Glutamatergic neuron (in vitro differentiated cells): ENCODE results near the gene UBE2H. TPM values are rescaled to one million over a fixed set of nuclear protein-coding genes. Genes with fewer than 3 reads are reported as not detected.

Experiments used
- DNase-seq: peaks from one replicate; pipeline ENCODE4 v3.0.0; 2022
- H3K27ac Mint-ChIP-seq: one replicate; pipeline ENCODE4 v1.8.0; 2020; ENCODE audit warnings: mild to moderate bottlenecking, mixed read lengths, inconsistent platforms; ENCODE audit not compliant: unreplicated experiment
- H3K27me3 Mint-ChIP-seq: one replicate; pipeline ENCODE4 v1.8.0; 2020; ENCODE audit warnings: mild to moderate bottlenecking, moderate library complexity, mixed read lengths, inconsistent platforms; ENCODE audit not compliant: unreplicated experiment
- H3K36me3 Mint-ChIP-seq: one replicate; pipeline ENCODE4 v1.8.0; 2020; ENCODE audit warnings: mild to moderate bottlenecking, mixed read lengths, inconsistent platforms; ENCODE audit not compliant: unreplicated experiment
- H3K4me1 Mint-ChIP-seq: one replicate; pipeline ENCODE4 v1.8.0; 2020; ENCODE audit warnings: mild to moderate bottlenecking, low read depth, mixed read lengths, inconsistent platforms; ENCODE audit not compliant: unreplicated experiment
- H3K4me3 Mint-ChIP-seq: one replicate; pipeline ENCODE4 v1.8.0; 2020; ENCODE audit warnings: mild to moderate bottlenecking, mixed read lengths, inconsistent platforms; ENCODE audit not compliant: unreplicated experiment
- H3K9me3 Mint-ChIP-seq: one replicate; pipeline ENCODE4 v1.8.0; 2020; ENCODE audit warnings: mild to moderate bottlenecking, moderate library complexity, mixed read lengths, inconsistent platforms; ENCODE audit not compliant: unreplicated experiment
- CTCF ChIP-seq: fragments of 200-600 bp; sonication (generic); IDR thresholded peaks from one replicate; pipeline ENCODE4 v1.5.0; 2021; ENCODE audit not compliant: partially characterized antibody, unreplicated experiment
- total RNA-seq: library from RNA; stranded (reverse); fragmentation: NEBNext Ultra II Directional; extraction: Animal tissue kit (Norgen Biotek cat#: 25700); gene quantifications from one replicate; pipeline ENCODE4 v1.2.1, GENCODE V29; 2021; ENCODE audit not compliant: unreplicated experiment

The UBE2H gene
- total RNA-seq, 1 donor from 2014 or later = 100 TPM

DNA sequence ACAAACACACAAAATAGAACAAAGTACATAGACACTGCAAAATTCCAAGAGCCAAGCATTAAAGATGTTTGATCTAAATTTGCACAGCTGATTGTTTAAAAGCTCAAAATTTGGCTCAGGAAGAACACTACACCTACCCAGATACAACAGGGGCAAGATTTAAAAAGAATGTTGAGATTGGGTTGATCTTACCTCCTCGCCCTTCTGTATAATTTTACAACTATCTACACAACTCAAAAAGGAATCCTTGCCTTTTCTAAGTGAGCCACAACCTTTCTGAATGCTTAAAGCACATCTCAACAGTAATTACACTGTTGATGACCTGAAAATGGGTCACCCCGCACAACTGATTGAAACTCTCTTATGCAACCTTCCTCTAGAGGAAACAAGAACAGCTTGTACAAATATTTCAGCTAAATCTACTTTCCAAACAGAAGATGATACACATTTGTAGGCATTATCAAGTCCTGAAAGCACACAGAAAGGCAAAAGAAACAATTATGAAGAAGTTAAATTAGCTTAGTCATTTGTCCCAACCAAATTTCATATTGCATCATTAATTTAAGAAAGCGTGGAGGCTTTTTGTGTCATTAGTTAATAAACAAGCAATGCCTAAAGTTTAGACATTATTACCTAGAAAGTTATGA, 75.5 kb downstream of the UBE2H start:
- no peaks in the 10 kb centered on the region for H3K9me3 Mint-ChIP-seq
- TF ChIP-seq CTCF = no peak
- H3K4me3 Mint-ChIP-seq = no peak overlapping the region
- H3K4me1 Mint-ChIP-seq = no peaks in the 10 kb centered on the region
- no peak for DNase-seq
- H3K27ac Mint-ChIP-seq = no peak overlapping the region
- no peaks in the 10 kb centered on the region for H3K36me3 Mint-ChIP-seq
- no peaks in the 10 kb centered on the region for H3K27me3 Mint-ChIP-seq

GRCh38 chr7:129875745-129876411, 76.9 kb downstream of the UBE2H start:
- Mint-ChIP-seq H3K9me3 (no peaks in the 10 kb centered on the region), H3K27ac (no peak overlapping the region), H3K4me1 (no peaks in the 10 kb centered on the region), H3K27me3 (no peaks in the 10 kb centered on the region), H3K4me3 (no peak overlapping the region), H3K36me3 (no peaks in the 10 kb centered on the region)
- no peak for TF ChIP-seq CTCF
- no peak for DNase-seq

DNA sequence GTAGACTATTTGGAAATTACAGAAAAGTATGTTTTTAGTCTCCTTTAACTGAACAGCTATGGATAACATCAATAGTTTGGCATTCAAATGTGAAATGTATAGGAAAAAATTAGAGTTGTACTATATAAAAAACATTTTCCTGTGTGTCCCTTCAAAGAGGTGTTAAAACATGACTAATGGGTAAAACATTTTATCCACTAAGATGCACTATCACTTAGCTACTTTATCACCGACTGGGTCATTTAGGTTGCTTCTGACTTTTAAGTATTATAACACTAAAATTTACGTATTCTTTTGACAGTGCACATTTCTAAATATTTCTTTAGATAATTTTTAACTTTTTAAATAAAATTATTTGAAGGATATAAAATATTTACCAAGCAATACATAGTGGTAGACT, 77.6 kb downstream of the UBE2H start:
- H3K27ac Mint-ChIP-seq = no peak overlapping the region
- no peaks in the 10 kb centered on the region for H3K4me1 Mint-ChIP-seq
- H3K9me3 Mint-ChIP-seq = no peaks in the 10 kb centered on the region
- no peaks in the 10 kb centered on the region for H3K27me3 Mint-ChIP-seq
- no peak overlapping the region for H3K4me3 Mint-ChIP-seq
- no peak for TF ChIP-seq CTCF
- no peaks in the 10 kb centered on the region for H3K36me3 Mint-ChIP-seq
- DNase-seq = no peak

DNA sequence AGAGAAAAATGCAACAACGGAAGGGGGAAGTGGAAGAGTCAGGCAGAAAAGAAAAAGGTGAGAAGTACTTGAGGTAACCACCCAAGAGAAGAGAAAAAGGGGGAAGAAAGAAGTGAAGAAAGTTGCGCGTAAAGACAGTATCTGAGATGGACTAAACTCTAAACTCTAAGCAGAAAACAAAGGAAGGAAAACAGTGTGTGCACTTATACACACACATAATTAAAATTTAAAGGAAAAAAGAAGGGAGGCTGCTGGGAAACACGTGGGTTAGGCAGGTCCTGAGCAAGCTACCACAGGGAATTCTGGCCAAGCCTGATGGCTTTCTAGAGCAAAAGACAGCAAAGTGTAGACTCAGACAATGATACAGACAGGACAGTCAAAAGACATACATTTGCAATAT, 78.0 kb downstream of the UBE2H start:
- no peak for TF ChIP-seq CTCF
- H3K27ac Mint-ChIP-seq = no peak overlapping the region

DNA sequence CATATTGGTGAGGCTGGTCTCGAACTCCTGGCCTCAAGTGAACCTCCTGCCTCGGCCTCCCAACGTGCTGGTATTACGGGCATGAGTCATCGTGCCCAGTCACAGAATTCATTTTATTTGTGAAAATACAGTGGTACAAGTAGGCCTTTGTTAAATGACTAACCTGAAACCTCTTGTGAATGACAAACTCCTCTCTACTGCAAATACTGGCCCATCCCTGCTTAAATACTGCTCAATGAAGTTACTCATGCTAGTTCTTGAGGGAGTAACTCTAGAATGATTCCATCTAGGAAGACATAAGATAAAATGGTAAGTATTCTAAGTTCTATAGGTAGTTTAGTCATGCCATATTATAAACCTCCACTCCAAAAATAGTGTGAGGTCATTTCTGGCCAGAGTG, 80.7 kb downstream of the UBE2H start:
- no peaks in the 10 kb centered on the region for H3K9me3 Mint-ChIP-seq
- H3K36me3 Mint-ChIP-seq = no peaks in the 10 kb centered on the region
- no peaks in the 10 kb centered on the region for H3K27me3 Mint-ChIP-seq
- no peak overlapping the region for H3K4me3 Mint-ChIP-seq
- H3K27ac Mint-ChIP-seq = no peak overlapping the region
- no peaks in the 10 kb centered on the region for H3K4me1 Mint-ChIP-seq
- no peak for TF ChIP-seq CTCF
- no peak for DNase-seq

More for the DNA sequence above, 78.0 kb downstream of the UBE2H start:
- H3K4me1 Mint-ChIP-seq = no peaks in the 10 kb centered on the region
- H3K36me3 Mint-ChIP-seq = no peaks in the 10 kb centered on the region
- no peak overlapping the region for H3K4me3 Mint-ChIP-seq
- DNase-seq = no peak
- H3K27me3 Mint-ChIP-seq = no peaks in the 10 kb centered on the region
- no peaks in the 10 kb centered on the region for H3K9me3 Mint-ChIP-seq
